NT2/D1 (cell line): Measurements from ENCODE around the gene SLC45A1.

ENCODE experiments used
- DNase-seq: peaks from one replicate; pipeline ENCODE4 v3.0.0-alpha.2; 2011; ENCODE audit warnings: low read depth, low spot score
- H3K27me3 ChIP-seq: 2 replicates; pipeline ENCODE4 v1.6.0; 2011; ENCODE audit warnings: mild to moderate bottlenecking; ENCODE audit not compliant: insufficient read length, insufficient read depth
- H3K36me3 ChIP-seq: 2 replicates; pipeline ENCODE4 v1.6.1; 2011; ENCODE audit warnings: mild to moderate bottlenecking, low read length, mixed read lengths; ENCODE audit not compliant: insufficient read depth, insufficient read length
- H3K4me1 ChIP-seq: 2 replicates; pipeline ENCODE4 v1.5.1; 2011; ENCODE audit not compliant: insufficient read depth, insufficient read length
- H3K4me3 ChIP-seq: 2 replicates; pipeline ENCODE4 v1.5.1; 2011; ENCODE audit warnings: low read depth; ENCODE audit not compliant: insufficient read length
- H3K9ac ChIP-seq: 2 replicates; pipeline ENCODE4 v1.6.0; 2011; ENCODE audit warnings: low read depth; ENCODE audit not compliant: insufficient read length
- H3K9me3 ChIP-seq: 2 replicates; pipeline ENCODE4 v1.5.1; 2011; ENCODE audit warnings: mild to moderate bottlenecking, low read length; ENCODE audit not compliant: insufficient read depth
- SUZ12 ChIP-seq: IDR thresholded peaks from 2 replicates; pipeline ENCODE4 v1.6.1; 2011; ENCODE audit not compliant: insufficient read length, insufficient read depth; ENCODE audit errors: extremely low read depth
- YY1 ChIP-seq: IDR thresholded peaks from 2 replicates; pipeline ENCODE4 v1.6.1; 2011; ENCODE audit not compliant: insufficient read length, insufficient read depth
- ZNF274 ChIP-seq: IDR thresholded peaks from 2 replicates; pipeline ENCODE4 v1.6.1; 2011; ENCODE audit warnings: mild to moderate bottlenecking, low read depth, low read length

SLC45A1 gene

DNA sequence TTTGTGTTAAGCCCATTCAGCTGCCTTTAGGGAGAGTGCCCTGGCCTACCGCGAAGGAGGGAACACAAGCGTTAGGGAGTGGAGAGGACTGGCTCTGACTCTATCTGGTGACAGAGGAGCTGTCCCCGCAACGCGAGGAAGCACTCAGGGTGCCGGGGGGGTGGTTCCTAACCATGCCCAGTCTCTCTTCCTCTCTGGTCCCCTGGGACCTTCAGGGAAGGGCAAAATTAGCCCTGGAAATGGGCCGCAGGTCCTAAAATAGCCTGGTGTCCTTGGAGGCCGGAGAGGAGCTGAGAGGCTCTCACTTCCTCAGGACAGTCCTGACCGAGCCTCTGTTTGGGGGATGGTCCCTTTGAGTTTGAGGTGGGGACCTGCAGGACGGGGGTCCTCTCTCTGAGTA, 5.8 kb downstream of the SLC45A1 start:
- Histone ChIP-seq H3K4me3 (no peak overlapping the region), H3K27me3 (peaks cover 9% of the 10 kb centered on the region), H3K9me3 (no peaks in the 10 kb centered on the region), H3K9ac (no peak overlapping the region), H3K4me1 (no peaks in the 10 kb centered on the region), H3K36me3 (no peaks in the 10 kb centered on the region)
- DNase-seq, result no peak
- TF ChIP-seq YY1, result no peak
- TF ChIP-seq ZNF274, result no peak
- TF ChIP-seq SUZ12, result no peak

DNA sequence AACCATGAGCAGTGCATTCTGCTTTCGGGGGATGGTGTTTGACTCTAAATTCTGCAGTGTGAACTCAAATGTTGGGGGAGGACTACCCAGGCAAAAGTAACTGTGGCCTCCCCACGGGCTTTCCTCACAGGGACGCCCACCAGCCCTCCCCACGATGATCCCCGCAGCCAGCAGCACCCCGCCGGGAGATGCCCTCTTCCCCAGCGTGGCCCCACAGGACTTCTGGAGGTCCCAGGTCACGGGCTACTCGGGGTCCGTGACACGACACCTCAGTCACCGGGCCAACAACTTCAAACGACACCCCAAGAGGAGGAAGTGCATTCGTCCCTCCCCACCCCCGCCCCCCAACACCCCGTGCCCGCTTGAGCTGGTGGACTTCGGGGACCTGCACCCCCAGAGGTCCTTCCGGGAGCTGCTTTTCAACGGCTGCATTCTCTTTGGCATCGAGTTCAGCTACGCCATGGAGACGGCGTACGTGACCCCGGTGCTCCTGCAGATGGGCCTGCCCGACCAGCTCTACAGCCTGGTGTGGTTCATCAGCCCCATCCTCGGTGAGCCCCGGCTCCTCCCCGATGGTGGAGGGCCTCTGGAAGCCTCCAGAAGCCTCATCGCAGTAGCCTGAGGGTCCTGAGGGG, 6.4 kb downstream of the SLC45A1 start:
- Histone ChIP-seq H3K9ac (no peak overlapping the region), H3K27me3 (peaks cover 5% of the 10 kb centered on the region), H3K4me3 (no peak overlapping the region), H3K36me3 (no peaks in the 10 kb centered on the region), H3K4me1 (no peaks in the 10 kb centered on the region), H3K9me3 (no peaks in the 10 kb centered on the region)
- DNase-seq, result no peak
- TF ChIP-seq ZNF274, result no peak
- no peak for TF ChIP-seq SUZ12
- no peak for TF ChIP-seq YY1

DNA sequence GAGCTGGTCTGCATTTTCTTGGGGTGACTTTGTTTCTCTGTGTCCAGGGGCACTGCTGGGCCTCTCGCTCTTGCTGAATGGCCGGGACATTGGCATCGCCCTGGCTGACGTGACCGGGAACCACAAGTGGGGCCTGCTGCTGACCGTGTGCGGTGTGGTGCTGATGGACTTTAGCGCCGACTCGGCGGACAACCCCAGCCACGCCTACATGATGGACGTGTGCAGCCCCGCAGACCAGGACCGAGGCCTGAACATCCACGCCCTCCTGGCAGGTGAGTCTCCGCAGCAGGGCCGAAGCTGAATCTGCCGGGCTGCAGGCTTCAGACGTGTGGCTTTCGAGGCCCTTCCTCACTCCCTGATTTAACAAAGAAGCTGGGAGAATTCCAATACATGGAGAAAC, 7.9 kb downstream of the SLC45A1 start:
- no peaks in the 10 kb centered on the region for H3K36me3 ChIP-seq
- no peak for TF ChIP-seq SUZ12
- no peak for TF ChIP-seq ZNF274
- TF ChIP-seq YY1, result no peak
- no peak overlapping the region for H3K4me3 ChIP-seq

DNA sequence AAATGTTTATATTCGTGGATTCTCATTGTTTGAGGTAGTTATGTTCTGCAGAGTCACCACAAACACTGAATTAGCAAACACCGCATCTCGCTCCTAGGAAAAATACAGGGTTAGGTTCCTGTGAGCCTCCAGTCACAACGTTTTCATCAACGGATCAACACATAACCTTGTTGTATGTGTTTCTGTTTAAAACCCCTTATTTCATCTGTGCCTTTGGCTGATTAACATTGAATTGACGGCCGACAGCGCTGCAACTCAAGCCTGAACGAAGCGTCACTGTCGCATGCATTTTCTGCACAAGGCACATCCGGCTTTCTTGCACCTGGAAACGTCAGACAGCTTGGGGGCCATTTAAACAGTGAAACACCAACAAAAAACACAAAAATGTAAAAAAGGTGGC, 8.4 kb downstream of the SLC45A1 start:
- no peak overlapping the region for H3K9ac ChIP-seq
- no peaks in the 10 kb centered on the region for H3K27me3 ChIP-seq
- no peak overlapping the region for H3K4me3 ChIP-seq
- no peaks in the 10 kb centered on the region for H3K4me1 ChIP-seq
- DNase-seq, result no peak
- TF ChIP-seq SUZ12 (no peak), ZNF274 (no peak), YY1 (no peak)
- H3K36me3 ChIP-seq, result no peaks in the 10 kb centered on the region
- no peaks in the 10 kb centered on the region for H3K9me3 ChIP-seq

More for the DNA sequence above, 7.9 kb downstream of the SLC45A1 start:
- no peaks in the 10 kb centered on the region for H3K27me3 ChIP-seq
- no peaks in the 10 kb centered on the region for H3K4me1 ChIP-seq
- no peaks in the 10 kb centered on the region for H3K9me3 ChIP-seq
- H3K9ac ChIP-seq, result no peak overlapping the region
- DNase-seq, result no peak

DNA sequence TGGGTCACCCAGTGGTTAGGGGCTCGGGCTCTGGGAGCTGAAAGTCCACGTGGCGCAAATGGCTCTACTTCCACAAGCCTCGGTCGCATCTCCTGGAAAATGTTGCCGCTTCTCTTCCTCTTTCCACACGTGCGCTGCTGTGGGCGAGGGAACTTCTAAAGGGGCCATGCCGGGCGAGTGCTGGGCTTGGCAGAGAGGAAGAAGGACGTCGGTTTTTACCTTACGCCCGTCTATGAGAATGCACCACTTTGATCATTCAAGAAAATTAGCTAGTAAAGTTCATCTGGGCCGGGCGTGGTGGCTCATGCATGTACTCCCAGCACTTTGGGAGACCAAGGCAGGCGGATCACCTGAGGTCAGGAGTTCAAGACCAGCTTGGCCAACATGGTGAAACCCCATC, 10.4 kb downstream of the SLC45A1 start:
- no peaks in the 10 kb centered on the region for H3K36me3 ChIP-seq
- no peak for DNase-seq
- H3K9ac ChIP-seq, result no peak overlapping the region
- H3K9me3 ChIP-seq, result no peaks in the 10 kb centered on the region
- no peaks in the 10 kb centered on the region for H3K27me3 ChIP-seq
- TF ChIP-seq SUZ12, result no peak
- no peak for TF ChIP-seq YY1
- no peak for TF ChIP-seq ZNF274
- no peak overlapping the region for H3K4me3 ChIP-seq
- no peaks in the 10 kb centered on the region for H3K4me1 ChIP-seq

DNA sequence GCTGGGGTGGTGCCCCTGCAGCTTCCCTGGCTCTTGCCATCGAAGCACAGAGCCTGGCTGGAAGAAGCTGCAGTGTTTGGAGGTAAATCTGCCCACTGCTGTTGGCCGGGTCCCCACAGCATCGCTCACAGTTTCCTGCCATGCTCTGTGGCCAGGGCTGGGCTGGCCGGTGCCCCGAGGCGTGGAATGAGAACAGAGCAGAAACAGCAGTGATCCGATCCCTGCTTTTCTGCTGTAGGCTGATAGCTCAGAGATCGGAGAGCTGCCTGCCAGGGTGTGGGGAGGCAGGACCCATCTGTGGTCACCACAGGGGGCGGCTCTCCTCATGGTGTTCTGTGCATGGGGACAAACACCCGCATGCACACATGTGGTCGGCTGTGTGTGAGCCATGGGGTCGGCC, 11.5 kb downstream of the SLC45A1 start:
- Histone ChIP-seq H3K9me3 (no peaks in the 10 kb centered on the region), H3K4me3 (no peak overlapping the region), H3K27me3 (no peaks in the 10 kb centered on the region), H3K4me1 (no peaks in the 10 kb centered on the region), H3K9ac (no peak overlapping the region), H3K36me3 (no peaks in the 10 kb centered on the region)
- TF ChIP-seq ZNF274, result no peak
- TF ChIP-seq SUZ12, result no peak
- no peak for TF ChIP-seq YY1
- DNase-seq, result no peak

DNA sequence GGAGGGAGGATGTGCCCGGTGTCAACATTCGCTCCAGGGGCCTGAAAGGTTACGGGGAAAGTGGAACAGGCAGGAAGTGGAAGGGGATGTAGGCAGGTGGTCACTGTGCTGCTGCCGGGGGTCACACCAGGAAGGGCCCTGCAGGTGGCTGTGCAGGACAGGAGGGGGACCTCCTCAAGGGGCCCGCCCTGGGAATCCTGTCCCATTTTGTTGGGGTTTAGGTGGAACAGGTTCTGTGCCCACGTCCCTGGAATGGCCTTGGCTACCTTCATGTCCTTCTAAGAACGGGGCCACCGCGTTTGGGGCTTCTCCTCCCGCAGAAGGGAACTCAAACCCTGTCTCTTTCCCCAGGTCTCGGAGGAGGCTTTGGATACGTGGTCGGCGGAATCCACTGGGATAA, 11.9 kb downstream of the SLC45A1 start:
- DNase-seq, result no peak
- no peak for TF ChIP-seq SUZ12
- no peak for TF ChIP-seq YY1
- TF ChIP-seq ZNF274, result no peak
- Histone ChIP-seq H3K9ac (no peak overlapping the region), H3K4me1 (no peaks in the 10 kb centered on the region), H3K9me3 (no peaks in the 10 kb centered on the region), H3K4me3 (no peak overlapping the region), H3K36me3 (no peaks in the 10 kb centered on the region), H3K27me3 (no peaks in the 10 kb centered on the region)
